ENCODE data around the gene COLEC12.

The COLEC12 gene

GRCh38 chr18:390741-391478 lies 109.6 kb downstream of the COLEC12 start:
- no peak overlapping the region for H3K4me3 ChIP-seq (ENCODE audit: low read length)
- H3K9ac ChIP-seq (ENCODE audit: low read length) = no peak overlapping the region
- 0 out of 2 replicates have a peak, but pooled peaks cover 6% of the 10 kb centered on the region for H3K27me3 ChIP-seq (ENCODE audit: low read depth, low read length)
- TF ChIP-seq EZH2phosphoT487 (IDR thresholded peaks at IDR 0.05; ENCODE audit: low read depth) = no peak
- TF ChIP-seq CTCF (IDR thresholded peaks at IDR 0.05; ENCODE audit: low read depth, low read length) = no peak
- H3K36me3 ChIP-seq (replicated peaks; ENCODE audit: low read depth, low read length) = no peaks in the 10 kb centered on the region
- H3K27ac ChIP-seq (ENCODE audit: low read length) = no peak overlapping the region
- no peak overlapping the region for H3K4me2 ChIP-seq (ENCODE audit: low read length)
- no peaks in the 10 kb centered on the region for H3K79me2 ChIP-seq (ENCODE audit: low read length)
- H4K20me1 ChIP-seq (ENCODE audit: insufficient read depth, low read length) = no peaks in the 10 kb centered on the region
- no peaks in the 10 kb centered on the region for H3K9me3 ChIP-seq (ENCODE audit: insufficient read depth, low read length)
- H2AFZ ChIP-seq (ENCODE audit: low read depth, low read length) = no peak overlapping the region
- no peaks in the 10 kb centered on the region for H3K4me1 ChIP-seq (ENCODE audit: low read length)

- H2AFZ ChIP-seq (ENCODE audit: low read depth, low read length) = no peak overlapping the region
- no peaks in the 10 kb centered on the region for H4K20me1 ChIP-seq (ENCODE audit: insufficient read depth, low read length)
- H3K27me3 ChIP-seq (ENCODE audit: low read depth, low read length) = 0 out of 2 replicates have a peak, but pooled peaks cover 6% of the 10 kb centered on the region
- no peak overlapping the region for H3K4me2 ChIP-seq (ENCODE audit: low read length)
- H3K9me3 ChIP-seq (ENCODE audit: insufficient read depth, low read length) = no peaks in the 10 kb centered on the region
- H3K36me3 ChIP-seq (replicated peaks; ENCODE audit: low read depth, low read length) = no peaks in the 10 kb centered on the region
- H3K27ac ChIP-seq (ENCODE audit: low read length) = no peak overlapping the region
- no peaks in the 10 kb centered on the region for H3K79me2 ChIP-seq (ENCODE audit: low read length)
- H3K4me3 ChIP-seq (ENCODE audit: low read length) = no peak overlapping the region
- no peaks in the 10 kb centered on the region for H3K4me1 ChIP-seq (ENCODE audit: low read length)
- no peak overlapping the region for H3K9ac ChIP-seq (ENCODE audit: low read length)
- no peak for TF ChIP-seq EZH2phosphoT487 (IDR thresholded peaks at IDR 0.05; ENCODE audit: low read depth)
- no peak for TF ChIP-seq CTCF (IDR thresholded peaks at IDR 0.05; ENCODE audit: low read depth, low read length)
Measured at GRCh38 chr18:389658-390357, 110.7 kb downstream of the COLEC12 start.

- H3K9me3 ChIP-seq (ENCODE audit: insufficient read depth, low read length) = no peaks in the 10 kb centered on the region
- no peak overlapping the region for H3K27ac ChIP-seq (ENCODE audit: low read length)
- H3K27me3 ChIP-seq (ENCODE audit: low read depth, low read length) = 0 out of 2 replicates have a peak, but pooled peaks cover 3% of the 10 kb centered on the region
- TF ChIP-seq EZH2phosphoT487 (IDR thresholded peaks at IDR 0.05; ENCODE audit: low read depth) = no peak
- no peak for TF ChIP-seq CTCF (IDR thresholded peaks at IDR 0.05; ENCODE audit: low read depth, low read length)
- no peaks in the 10 kb centered on the region for H4K20me1 ChIP-seq (ENCODE audit: insufficient read depth, low read length)
- no peak overlapping the region for H2AFZ ChIP-seq (ENCODE audit: low read depth, low read length)
- no peak overlapping the region for H3K4me3 ChIP-seq (ENCODE audit: low read length)
- no peaks in the 10 kb centered on the region for H3K36me3 ChIP-seq (replicated peaks; ENCODE audit: low read depth, low read length)
- no peak overlapping the region for H3K4me2 ChIP-seq (ENCODE audit: low read length)
- H3K9ac ChIP-seq (ENCODE audit: low read length) = no peak overlapping the region
- H3K79me2 ChIP-seq (ENCODE audit: low read length) = no peaks in the 10 kb centered on the region
- no peaks in the 10 kb centered on the region for H3K4me1 ChIP-seq (ENCODE audit: low read length)
Measured at GRCh38 chr18:388200-388599, 112.3 kb downstream of the COLEC12 start.

- H3K9ac ChIP-seq (ENCODE audit: low read length) = no peak overlapping the region
- 0 out of 2 replicates have a peak, but pooled peaks cover 3% of the 10 kb centered on the region for H3K27me3 ChIP-seq (ENCODE audit: low read depth, low read length)
- H3K4me2 ChIP-seq (ENCODE audit: low read length) = no peak overlapping the region
- H3K9me3 ChIP-seq (ENCODE audit: insufficient read depth, low read length) = no peaks in the 10 kb centered on the region
- H4K20me1 ChIP-seq (ENCODE audit: insufficient read depth, low read length) = no peaks in the 10 kb centered on the region
- no peak overlapping the region for H3K4me3 ChIP-seq (ENCODE audit: low read length)
- no peak for TF ChIP-seq CTCF (IDR thresholded peaks at IDR 0.05; ENCODE audit: low read depth, low read length)
- TF ChIP-seq EZH2phosphoT487 (IDR thresholded peaks at IDR 0.05; ENCODE audit: low read depth) = no peak
- H3K27ac ChIP-seq (ENCODE audit: low read length) = no peak overlapping the region
- no peaks in the 10 kb centered on the region for H3K4me1 ChIP-seq (ENCODE audit: low read length)
- H2AFZ ChIP-seq (ENCODE audit: low read depth, low read length) = no peak overlapping the region
- H3K36me3 ChIP-seq (replicated peaks; ENCODE audit: low read depth, low read length) = no peaks in the 10 kb centered on the region
- no peaks in the 10 kb centered on the region for H3K79me2 ChIP-seq (ENCODE audit: low read length)
Measured at GRCh38 chr18:386994-387393, 113.5 kb downstream of the COLEC12 start.

All from OCI-LY3 (cell line).